Mammary epithelial cell (primary cell): ENCODE results near the gene ROGDI.

Source experiments
- EZH2 ChIP-seq: IDR thresholded peaks from 2 replicates; pipeline ENCODE4 v1.6.1; 2012; ENCODE audit warnings: low read length, inconsistent platforms, borderline replicate concordance
- TF ChIP-seq, protein P1 (sequence below), 2 donors: IDR thresholded peaks in 1 of 2; conservative IDR thresholded peaks in 1 of 2; 2 replicates each; pipeline ENCODE4 v1.5.1; 2011 to 2012; ENCODE audit warnings: inconsistent platforms in 2 of 2, low read length in 2 of 2, mild to moderate bottlenecking in 2 of 2, control low read depth in 1 of 2, low read depth in 1 of 2; ENCODE audit not compliant: insufficient read depth in 1 of 2; ENCODE audit errors: extremely low read depth in 1 of 2

DNA sequence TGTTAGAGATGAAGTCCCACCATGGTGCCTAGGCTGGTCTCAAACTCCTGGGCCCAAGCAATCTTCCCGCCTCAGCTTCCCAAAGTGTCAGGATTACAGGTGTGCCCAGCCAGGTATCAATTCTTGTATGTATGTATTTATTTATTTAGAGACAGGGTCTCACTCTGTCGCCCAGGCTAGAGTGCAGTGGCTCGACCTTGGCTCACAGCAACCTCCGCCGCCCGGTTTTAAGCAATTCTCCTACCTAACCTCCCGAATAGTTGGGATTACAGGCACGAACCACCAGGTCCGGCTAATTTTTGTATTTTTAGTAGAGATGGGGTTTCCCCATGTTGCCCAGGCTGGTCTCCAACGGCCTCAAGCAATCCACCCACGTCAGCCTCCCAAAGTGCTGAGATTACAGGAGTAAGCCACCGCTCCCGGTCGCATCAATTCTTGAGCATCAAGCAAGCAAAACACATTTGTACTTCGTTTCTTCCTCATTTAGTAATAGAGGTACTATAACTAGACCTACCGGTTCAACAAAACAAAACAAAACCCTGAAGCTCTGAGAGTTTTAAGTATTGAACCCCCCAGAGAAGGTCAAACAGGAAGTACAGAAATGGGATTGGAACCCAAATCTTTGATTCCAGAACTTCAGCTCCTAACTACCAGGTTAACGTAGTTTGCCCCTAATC, 34.4 kb downstream of the ROGDI start:
- TF ChIP-seq, protein P1, sequence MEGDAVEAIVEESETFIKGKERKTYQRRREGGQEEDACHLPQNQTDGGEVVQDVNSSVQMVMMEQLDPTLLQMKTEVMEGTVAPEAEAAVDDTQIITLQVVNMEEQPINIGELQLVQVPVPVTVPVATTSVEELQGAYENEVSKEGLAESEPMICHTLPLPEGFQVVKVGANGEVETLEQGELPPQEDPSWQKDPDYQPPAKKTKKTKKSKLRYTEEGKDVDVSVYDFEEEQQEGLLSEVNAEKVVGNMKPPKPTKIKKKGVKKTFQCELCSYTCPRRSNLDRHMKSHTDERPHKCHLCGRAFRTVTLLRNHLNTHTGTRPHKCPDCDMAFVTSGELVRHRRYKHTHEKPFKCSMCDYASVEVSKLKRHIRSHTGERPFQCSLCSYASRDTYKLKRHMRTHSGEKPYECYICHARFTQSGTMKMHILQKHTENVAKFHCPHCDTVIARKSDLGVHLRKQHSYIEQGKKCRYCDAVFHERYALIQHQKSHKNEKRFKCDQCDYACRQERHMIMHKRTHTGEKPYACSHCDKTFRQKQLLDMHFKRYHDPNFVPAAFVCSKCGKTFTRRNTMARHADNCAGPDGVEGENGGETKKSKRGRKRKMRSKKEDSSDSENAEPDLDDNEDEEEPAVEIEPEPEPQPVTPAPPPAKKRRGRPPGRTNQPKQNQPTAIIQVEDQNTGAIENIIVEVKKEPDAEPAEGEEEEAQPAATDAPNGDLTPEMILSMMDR (conservative IDR thresholded peaks at IDR 0.05 in 1 of 2, IDR thresholded peaks at IDR 0.05 in 1 of 2; ENCODE audit: extremely low read depth in 1 of 2, insufficient read depth in 1 of 2, low read depth in 1 of 2, low read length in 2 of 2): no peak
- TF ChIP-seq EZH2: no peak
